Thyroid gland (tissue), 4 donors: ENCODE data around the gene RAB18.

ENCODE experiments used
- CTCF ChIP-seq, 6 experiments: fragments of 200-600 bp in 3 of 6; fragments of 450-650 bp in 3 of 6; sonication (generic) in 3 of 6; IDR thresholded peaks; one replicate each; pipeline ENCODE4 v1.5.1; 2016 to 2019; ENCODE audit warnings: antibody characterized with exemption in 6 of 6, mild to moderate bottlenecking in 2 of 6, inconsistent platforms in 1 of 6, moderate library complexity in 1 of 6
- POLR2A ChIP-seq, 2 donors: fragments of 450-650 bp; IDR thresholded peaks; one replicate each; pipeline ENCODE4 v1.6.1; 2017; ENCODE audit warnings: antibody characterized with exemption in 2 of 2, mild to moderate bottlenecking in 2 of 2, moderate library complexity in 1 of 2

- TF ChIP-seq POLR2A (IDR thresholded peaks at IDR 0.05), result no peak
- TF ChIP-seq CTCF (IDR thresholded peaks at IDR 0.05), result no peak
These were observed 25.1 kb downstream of the RAB18 start for GRCh38 chr10:27529010-27529783.
